Endothelial cell of umbilical vein (primary cell): ENCODE data around the gene CD33. TPM values are rescaled to one million over a fixed set of nuclear protein-coding genes. Genes with fewer than 3 reads are reported as not detected.

Experiments
- BruUV-seq: library from RNA; stranded (reverse); fragments of 400-500 nt; replicated peaks from 2 replicates; lab custom pipeline; 2021; lab: Mats Ljungman, UMichigan
- CTCF ChIA-PET: fragments of 300-600, 350-600 bp; sonication (Branson Sonifier 250); formaldehyde crosslinking; loops from one replicate; lab custom pipeline; 2021; ENCODE audit warnings: antibody characterized with exemption, inconsistent platforms; lab: Charles Lee
- POLR2A ChIA-PET: fragments of 300-600, 350-600 bp; sonication (Branson Sonifier 250); formaldehyde crosslinking; loops from one replicate; lab custom pipeline; 2021; ENCODE audit warnings: antibody characterized with exemption, inconsistent platforms; lab: Charles Lee
- DNase-seq: peaks from one replicate; pipeline ENCODE4 v3.0.0-alpha.2; 2011; ENCODE audit warnings: low read depth, low spot score
- FAIRE-seq: peaks from 2 replicates; lab custom pipeline; 2011; peaks lifted over from hg19 to GRCh38; lab: Jason Lieb, UNC
- H2AFZ ChIP-seq: 2 replicates; pipeline ENCODE4 v1.6.0; 2012; ENCODE audit warnings: low read depth, low read length, control low read depth, inconsistent platforms
- H3K27ac ChIP-seq: 2 replicates; pipeline ENCODE4 v1.5.1; 2011; ENCODE audit warnings: low read depth, mild to moderate bottlenecking, control low read depth, low read length, moderate library complexity; ENCODE audit not compliant: insufficient read depth
- H3K27me3 ChIP-seq, 2 experiments: 2 replicates each; pipeline versions ENCODE4 v1.6.0 to v1.6.1; 2011; ENCODE audit warnings: low read length in 2 of 2, mixed read lengths in 1 of 2; ENCODE audit not compliant: control insufficient read depth in 2 of 2, insufficient read depth in 2 of 2
- H3K36me3 ChIP-seq, 2 experiments: 2 replicates in 1 of 2; 3 replicates in 1 of 2; pipeline ENCODE4 v1.5.1; 2011; ENCODE audit warnings: low read length in 2 of 2, mild to moderate bottlenecking in 1 of 2, moderate library complexity in 1 of 2; ENCODE audit not compliant: control insufficient read depth in 2 of 2, insufficient read depth in 2 of 2; ENCODE audit errors: extremely low read depth in 1 of 2
- H3K4me1 ChIP-seq: 3 replicates; pipeline ENCODE4 v1.5.1; 2011; ENCODE audit warnings: mild to moderate bottlenecking, low read length; ENCODE audit not compliant: control insufficient read depth, insufficient read depth; ENCODE audit errors: extremely low read depth
- H3K4me2 ChIP-seq: 2 replicates; pipeline ENCODE4 v1.6.1; 2011; ENCODE audit warnings: low read length, control low read depth, mixed read lengths; ENCODE audit not compliant: insufficient read depth
- H3K4me3 ChIP-seq, 3 experiments: fragments of 200-600 bp in 1 of 3; sonication (generic), shearing (Covaris generic) in 1 of 3; replicated peaks in 1 of 3; 2 replicates each; pipeline ENCODE4 v1.5.1; 2011 to 2016; ENCODE audit warnings: control low read depth in 3 of 3, low read length in 3 of 3, mild to moderate bottlenecking in 2 of 3, inconsistent platforms in 1 of 3, low read depth in 1 of 3, moderate library complexity in 1 of 3; ENCODE audit not compliant: insufficient read depth in 1 of 3
- H3K79me2 ChIP-seq: 2 replicates; pipeline ENCODE4 v1.6.0; 2012; ENCODE audit warnings: low read length, inconsistent platforms; ENCODE audit not compliant: control insufficient read depth, insufficient read depth
- H3K9ac ChIP-seq: replicated peaks from 2 replicates; pipeline ENCODE3; 2011; ENCODE audit warnings: low read length, control low read depth; ENCODE audit not compliant: insufficient read depth; ENCODE audit errors: extremely low read depth
- H3K9me1 ChIP-seq: replicated peaks from 3 replicates; pipeline ENCODE4 v1.6.0; 2011; ENCODE audit warnings: mild to moderate bottlenecking, low read length; ENCODE audit not compliant: control insufficient read depth, insufficient read depth; ENCODE audit errors: extremely low read depth
- H3K9me3 ChIP-seq: replicated peaks from 2 replicates; pipeline ENCODE4 v1.5.1; 2012; ENCODE audit warnings: low read length, inconsistent platforms; ENCODE audit not compliant: control insufficient read depth, insufficient read depth
- H4K20me1 ChIP-seq: replicated peaks from 2 replicates; pipeline ENCODE3; 2011; ENCODE audit warnings: mild to moderate bottlenecking, low read length; ENCODE audit not compliant: control insufficient read depth, insufficient read depth; ENCODE audit errors: extremely low read depth
- FOS ChIP-seq: IDR thresholded peaks from 2 replicates; pipeline ENCODE4 v1.6.1; 2011; ENCODE audit warnings: mild to moderate bottlenecking, low read length, moderate library complexity, borderline replicate concordance; ENCODE audit not compliant: insufficient read depth
- JUN ChIP-seq: IDR thresholded peaks from 2 replicates; pipeline ENCODE4 v1.6.1; 2011; ENCODE audit warnings: borderline replicate concordance, low read depth; ENCODE audit not compliant: insufficient read length, insufficient read depth
- MYC ChIP-seq: IDR thresholded peaks from one replicate; pipeline ENCODE4 v1.6.1; 2011; ENCODE audit warnings: mild to moderate bottlenecking, low read depth, low read length
- POLR2A ChIP-seq: IDR thresholded peaks from 2 replicates; pipeline ENCODE4 v1.6.1; 2012; ENCODE audit warnings: low read depth, mild to moderate bottlenecking, control low read depth, low read length
- dilution Hi-C: fragments of 300-500 bp; cut with MboI; formaldehyde crosslinking; loops from one replicate; pipeline ENCODE4 v1.15.0; 2019; ENCODE audit warnings: low sequenced_read_pairs; ENCODE audit not compliant: extremely low pct_ligation_motif_present
- intact Hi-C: fragments of 100-400 bp; cut with micrococcal nuclease; formaldehyde crosslinking; loops from one replicate; pipeline ENCODE4 v1.10.0; 2022
- polyA plus RNA-seq, 4 experiments: library from polyadenylated mRNA; depleted of rRNA in 3 of 4; stranded (reverse) in 3 of 4; unstranded in 1 of 4; fragments of >200 nt; gene quantifications; 2 replicates each; pipeline versions ENCODE4 v1.2.1 to v1.2.3, GENCODE V29; 2011 to 2012; ENCODE audit warnings: missing spikeins in 1 of 4
- total RNA-seq: library from RNA; stranded (reverse); gene quantifications from 2 replicates; pipeline ENCODE4 v1.2.3, GENCODE V29; 2021
- TF ChIP-seq, protein P1 (sequence below): IDR thresholded peaks from 2 replicates; pipeline ENCODE4 v1.6.1; 2011; ENCODE audit not compliant: insufficient read depth, insufficient read length
- TF ChIP-seq, protein P2 (sequence below), 2 donors: IDR thresholded peaks; 1 replicate in 1 of 2; 2 replicates in 1 of 2; pipeline ENCODE4 v1.5.1; 2011; ENCODE audit warnings: low read length in 2 of 2, mild to moderate bottlenecking in 2 of 2, moderate library complexity in 2 of 2, control low read depth in 1 of 2, inconsistent platforms in 1 of 2, low read depth in 1 of 2; ENCODE audit not compliant: insufficient read depth in 1 of 2; ENCODE audit errors: extremely low read depth in 1 of 2

Gene CD33
- total and polyA plus RNA-seq, 2 donors (not counting 3 experiments of a cell fraction or from before 2014, with no cell fraction given) = not detected

DNA sequence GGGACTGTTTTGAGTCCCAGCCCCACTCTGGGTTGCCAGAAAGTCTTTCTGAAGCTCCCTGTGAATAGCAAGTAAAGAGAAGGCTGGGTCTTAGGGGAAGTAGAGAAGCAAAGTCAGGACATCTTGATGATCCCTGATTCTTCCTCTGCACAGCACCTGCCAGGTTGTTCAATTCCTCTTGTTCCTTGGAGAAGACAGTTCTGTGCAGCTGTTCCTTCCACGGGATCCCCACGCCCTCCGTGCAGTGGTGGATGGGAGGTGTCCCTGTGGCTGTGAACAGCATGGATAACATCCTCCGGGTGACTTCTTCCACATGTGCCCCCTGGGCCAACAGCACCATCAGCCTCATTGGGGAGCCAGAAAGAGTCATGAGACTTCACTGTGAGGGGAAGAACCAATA is 57.5 kb downstream of the CD33 start:
- H4K20me1 ChIP-seq = no peaks in the 10 kb centered on the region
- TF ChIP-seq, protein P1, sequence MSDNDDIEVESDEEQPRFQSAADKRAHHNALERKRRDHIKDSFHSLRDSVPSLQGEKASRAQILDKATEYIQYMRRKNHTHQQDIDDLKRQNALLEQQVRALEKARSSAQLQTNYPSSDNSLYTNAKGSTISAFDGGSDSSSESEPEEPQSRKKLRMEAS = no peak
- TF ChIP-seq, protein P2, sequence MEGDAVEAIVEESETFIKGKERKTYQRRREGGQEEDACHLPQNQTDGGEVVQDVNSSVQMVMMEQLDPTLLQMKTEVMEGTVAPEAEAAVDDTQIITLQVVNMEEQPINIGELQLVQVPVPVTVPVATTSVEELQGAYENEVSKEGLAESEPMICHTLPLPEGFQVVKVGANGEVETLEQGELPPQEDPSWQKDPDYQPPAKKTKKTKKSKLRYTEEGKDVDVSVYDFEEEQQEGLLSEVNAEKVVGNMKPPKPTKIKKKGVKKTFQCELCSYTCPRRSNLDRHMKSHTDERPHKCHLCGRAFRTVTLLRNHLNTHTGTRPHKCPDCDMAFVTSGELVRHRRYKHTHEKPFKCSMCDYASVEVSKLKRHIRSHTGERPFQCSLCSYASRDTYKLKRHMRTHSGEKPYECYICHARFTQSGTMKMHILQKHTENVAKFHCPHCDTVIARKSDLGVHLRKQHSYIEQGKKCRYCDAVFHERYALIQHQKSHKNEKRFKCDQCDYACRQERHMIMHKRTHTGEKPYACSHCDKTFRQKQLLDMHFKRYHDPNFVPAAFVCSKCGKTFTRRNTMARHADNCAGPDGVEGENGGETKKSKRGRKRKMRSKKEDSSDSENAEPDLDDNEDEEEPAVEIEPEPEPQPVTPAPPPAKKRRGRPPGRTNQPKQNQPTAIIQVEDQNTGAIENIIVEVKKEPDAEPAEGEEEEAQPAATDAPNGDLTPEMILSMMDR (IDR thresholded peaks at IDR 0.05; ENCODE audit: extremely low read depth in 1 of 2, insufficient read depth in 1 of 2, low read depth in 1 of 2, low read length in 2 of 2) = no peak
- no TSS peak for BruUV-seq
- H3K4me1 ChIP-seq = no peaks in the 10 kb centered on the region
- dilution Hi-C loops = no loop called here
- H3K27me3 ChIP-seq = no peaks in the 10 kb centered on the region
- H3K4me3 ChIP-seq = no peak overlapping the region
- intact Hi-C loops = no loop called here
- H3K4me2 ChIP-seq = no peak overlapping the region
- ChIA-PET POLR2A (no interaction called here), CTCF (interaction anchor here (1.2 kb wide), 1 partner anchor 265 kb away, joined by 3 read pairs; no protein-coding TSS in a partner anchor)
- FAIRE-seq (no peak), DNase-seq (no peak)
- H3K79me2 ChIP-seq = no peaks in the 10 kb centered on the region
- H3K9ac ChIP-seq = no peak overlapping the region
- H2AFZ ChIP-seq = no peak overlapping the region
- H3K9me1 ChIP-seq = no peaks in the 10 kb centered on the region
- H3K27ac ChIP-seq = no peak overlapping the region
- no peaks in the 10 kb centered on the region for H3K36me3 ChIP-seq
- no peaks in the 10 kb centered on the region for H3K9me3 ChIP-seq

DNA sequence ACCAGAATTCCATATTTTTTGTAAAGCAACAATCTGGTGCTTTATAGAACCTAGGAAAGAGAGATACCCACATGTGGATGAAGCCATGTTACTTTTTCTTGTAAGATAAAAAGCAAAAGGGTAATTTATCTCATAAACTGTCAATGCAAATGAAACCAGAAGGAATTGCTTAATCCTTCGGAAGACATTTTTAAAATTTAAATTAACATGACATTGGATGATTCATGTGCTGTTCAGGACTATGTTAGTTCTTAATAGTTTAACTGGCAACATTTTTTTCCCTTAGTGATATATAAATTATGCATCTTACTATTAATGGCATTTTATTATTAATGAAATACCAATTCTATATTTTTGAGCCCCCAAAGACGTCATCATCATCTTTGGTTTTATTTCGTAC is 60.8 kb downstream of the CD33 start:
- no peaks in the 10 kb centered on the region for H3K4me1 ChIP-seq
- H3K9me1 ChIP-seq = no peaks in the 10 kb centered on the region
- FAIRE-seq (no peak), DNase-seq (no peak)
- H3K4me3 ChIP-seq = no peak overlapping the region
- no peak overlapping the region for H2AFZ ChIP-seq
- H3K79me2 ChIP-seq = no peaks in the 10 kb centered on the region
- TF ChIP-seq FOS (no peak), POLR2A (no peak), JUN (no peak), MYC (no peak)
- TF ChIP-seq, protein P1 = no peak
- TF ChIP-seq, protein P2 (IDR thresholded peaks at IDR 0.05; ENCODE audit: extremely low read depth in 1 of 2, insufficient read depth in 1 of 2, low read depth in 1 of 2, low read length in 2 of 2) = no peak
- H4K20me1 ChIP-seq = no peaks in the 10 kb centered on the region
- no TSS peak for BruUV-seq
- H3K27ac ChIP-seq = no peak overlapping the region
- H3K36me3 ChIP-seq = no peaks in the 10 kb centered on the region
- ChIA-PET POLR2A (no interaction called here), CTCF (no interaction called here)
- intact Hi-C loops (no loop called here), dilution Hi-C loops (no loop called here)
- no peak overlapping the region for H3K4me2 ChIP-seq
- no peaks in the 10 kb centered on the region for H3K27me3 ChIP-seq
- H3K9ac ChIP-seq = no peak overlapping the region
- no peaks in the 10 kb centered on the region for H3K9me3 ChIP-seq
